ENCODE measurements around the gene C20orf202.

Gene C20orf202

DNA sequence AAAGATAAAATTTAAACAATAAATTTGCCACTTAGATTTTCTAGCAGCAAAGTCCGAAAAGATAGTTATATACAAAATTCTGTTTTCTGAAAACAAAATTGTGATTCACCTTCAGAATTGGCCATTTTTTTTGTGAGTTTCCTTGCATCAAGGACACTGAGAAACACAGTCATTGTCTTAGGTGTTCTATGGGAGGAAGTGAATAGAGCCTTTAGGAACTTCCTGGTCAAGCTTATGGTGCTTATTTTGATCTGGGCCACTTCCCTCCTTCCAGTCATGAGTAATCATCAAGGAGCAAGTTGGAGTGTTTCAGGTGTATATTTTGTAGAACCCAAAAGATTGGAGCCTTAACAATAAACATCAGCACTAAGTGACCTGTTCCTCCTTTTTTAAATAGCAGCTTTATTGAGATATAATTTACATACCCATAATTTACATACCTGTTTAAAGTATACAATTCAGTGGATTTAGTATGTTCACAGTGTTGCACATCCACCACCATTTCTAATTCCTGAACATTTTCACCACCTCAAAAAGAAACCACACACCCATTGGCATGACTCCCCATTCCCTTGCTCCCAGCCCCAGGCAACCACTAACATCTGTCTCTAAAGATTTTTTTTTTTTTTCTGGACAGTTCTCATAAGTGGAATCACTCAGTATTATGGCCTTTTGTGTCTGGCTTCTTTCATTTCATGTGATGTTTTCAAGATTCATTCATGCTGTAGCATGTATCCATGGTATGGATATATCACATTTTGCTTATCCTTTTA, 36.1 kb upstream of the C20orf202 start:
- no peak overlapping the region for H3K4me3 ChIP-seq (ENCODE audit: low read depth, low read length)
- H3K4me1 ChIP-seq (ENCODE audit: control insufficient read depth, insufficient read depth, low read length), result no peaks in the 10 kb centered on the region
- peaks cover 90% of the 10 kb centered on the region for H3K36me3 ChIP-seq (ENCODE audit: control insufficient read depth, insufficient read depth, low read length)
- H3K9me3 ChIP-seq (ENCODE audit: control insufficient read depth, insufficient read depth, low read depth, low read length), result no peaks in the 10 kb centered on the region
- H3K27me3 ChIP-seq (ENCODE audit: control insufficient read depth, insufficient read depth, low read length), result no peaks in the 10 kb centered on the region
- no peak overlapping the region for H3K27ac ChIP-seq (ENCODE audit: low read depth, low read length)
- H3K9ac ChIP-seq (ENCODE audit: low read length), result no peak overlapping the region

DNA sequence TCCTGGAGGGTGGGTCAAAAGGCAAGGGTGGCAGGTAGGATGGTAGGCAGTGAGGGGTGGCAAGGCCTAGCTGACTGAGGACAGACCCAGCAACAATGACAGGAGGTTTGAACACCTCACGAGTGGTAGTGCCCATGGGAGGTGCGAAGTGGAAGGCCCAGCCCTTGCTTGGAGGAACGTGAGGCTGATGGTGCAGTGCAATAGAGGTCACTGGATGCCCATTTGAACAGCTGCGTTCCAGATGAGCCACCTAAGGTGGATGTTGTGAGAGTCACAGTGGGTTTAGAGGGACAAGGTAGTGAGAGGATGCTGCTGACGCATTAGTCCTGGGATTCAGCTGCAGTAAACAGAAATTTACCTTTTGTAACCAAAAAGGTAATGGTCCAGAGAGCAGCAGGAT, 34.0 kb upstream of the C20orf202 start:
- Histone ChIP-seq H3K36me3 (ENCODE audit: control insufficient read depth, insufficient read depth, low read length) (peaks cover 76% of the 10 kb centered on the region), H3K4me3 (ENCODE audit: low read depth, low read length) (no peak overlapping the region), H3K9ac (ENCODE audit: low read length) (no peak overlapping the region), H3K27me3 (ENCODE audit: control insufficient read depth, insufficient read depth, low read length) (no peaks in the 10 kb centered on the region), H3K4me1 (ENCODE audit: control insufficient read depth, insufficient read depth, low read length) (no peaks in the 10 kb centered on the region), H3K9me3 (ENCODE audit: control insufficient read depth, insufficient read depth, low read depth, low read length) (no peaks in the 10 kb centered on the region), H3K27ac (ENCODE audit: low read depth, low read length) (no peak overlapping the region)

DNA sequence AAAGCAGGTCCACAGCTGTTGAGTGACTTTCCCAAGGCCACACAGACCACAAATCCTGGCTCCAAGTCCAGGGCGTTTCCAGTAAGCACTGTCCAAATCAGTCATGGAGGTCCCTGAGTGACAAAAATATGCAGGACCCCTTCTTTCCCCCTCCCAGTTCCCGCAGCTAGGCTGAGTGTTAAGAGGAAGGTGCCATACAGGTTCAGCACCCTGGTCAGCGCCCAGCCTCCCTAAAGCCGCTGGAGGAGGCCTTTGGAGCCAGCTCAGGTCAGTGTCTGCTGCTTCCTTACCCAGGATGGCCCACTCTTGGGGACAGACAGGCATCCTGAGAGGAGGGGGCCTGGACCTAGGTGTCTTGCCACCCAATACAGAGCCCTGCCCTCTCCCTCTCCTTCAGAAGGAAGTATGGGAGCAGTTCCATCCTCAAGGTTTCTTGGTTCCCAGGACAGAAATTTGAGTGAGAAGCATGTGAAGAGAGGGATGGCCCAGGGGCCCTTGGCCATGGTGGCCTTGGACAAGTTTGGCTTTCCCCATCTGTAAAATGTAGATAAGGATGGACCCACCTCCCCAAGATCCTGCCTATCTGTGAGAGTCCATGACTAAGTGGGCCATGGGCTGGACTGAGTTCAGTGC, 31.7 kb upstream of the C20orf202 start:
- peaks cover 52% of the 10 kb centered on the region for H3K36me3 ChIP-seq (ENCODE audit: control insufficient read depth, insufficient read depth, low read length)
- no peak overlapping the region for H3K4me3 ChIP-seq (ENCODE audit: low read depth, low read length)
- no peaks in the 10 kb centered on the region for H3K4me1 ChIP-seq (ENCODE audit: control insufficient read depth, insufficient read depth, low read length)
- H3K9me3 ChIP-seq (ENCODE audit: control insufficient read depth, insufficient read depth, low read depth, low read length), result no peaks in the 10 kb centered on the region
- H3K27me3 ChIP-seq (ENCODE audit: control insufficient read depth, insufficient read depth, low read length), result no peaks in the 10 kb centered on the region
- no peak overlapping the region for H3K27ac ChIP-seq (ENCODE audit: low read depth, low read length)
- no peak overlapping the region for H3K9ac ChIP-seq (ENCODE audit: low read length)

DNA sequence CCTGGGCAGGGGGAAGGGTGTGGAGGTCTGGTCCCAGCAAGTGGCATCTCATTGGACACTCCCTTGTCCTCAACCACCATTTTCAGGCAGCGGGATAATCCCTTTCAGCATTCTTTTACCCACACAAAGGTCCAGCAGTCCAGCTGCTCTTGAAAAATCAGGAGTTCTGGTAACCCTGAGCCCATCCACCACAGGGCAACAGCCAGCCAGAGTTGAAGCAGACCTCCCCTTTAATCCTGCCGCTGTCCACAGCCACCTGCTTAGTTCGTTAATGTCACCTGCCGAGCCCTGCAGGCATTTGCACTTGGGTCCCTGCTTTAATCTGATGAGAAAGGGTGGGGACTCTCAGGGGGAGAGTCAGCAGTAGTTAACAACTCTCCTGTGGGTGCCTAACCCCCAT, 29.6 kb upstream of the C20orf202 start:
- H3K4me1 ChIP-seq (ENCODE audit: control insufficient read depth, insufficient read depth, low read length), result no peaks in the 10 kb centered on the region

DNA sequence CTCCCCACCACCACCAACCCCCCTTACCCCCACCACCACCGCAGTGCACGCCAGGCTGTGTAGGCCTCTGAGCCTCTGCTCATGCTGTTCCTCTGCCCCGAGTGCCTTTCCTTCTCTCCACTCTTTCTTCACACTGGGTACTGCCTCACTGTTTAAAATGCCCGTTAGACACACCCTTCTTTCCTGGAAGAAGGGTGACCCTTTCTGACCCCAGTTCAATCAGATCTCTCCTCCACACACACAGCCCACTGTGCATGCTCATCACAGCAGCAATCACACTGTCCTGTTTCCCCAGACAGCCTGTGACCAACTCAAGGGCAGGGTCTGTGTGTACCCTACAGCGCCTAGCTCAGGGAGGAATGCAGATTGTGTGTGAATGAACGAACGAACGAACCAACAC, 28.5 kb upstream of the C20orf202 start:
- no peak overlapping the region for H3K27ac ChIP-seq (ENCODE audit: low read depth, low read length)
- H3K9me3 ChIP-seq (ENCODE audit: control insufficient read depth, insufficient read depth, low read depth, low read length), result no peaks in the 10 kb centered on the region
- H3K4me1 ChIP-seq (ENCODE audit: control insufficient read depth, insufficient read depth, low read length), result no peaks in the 10 kb centered on the region
- H3K27me3 ChIP-seq (ENCODE audit: control insufficient read depth, insufficient read depth, low read length), result no peaks in the 10 kb centered on the region
- peaks cover 20% of the 10 kb centered on the region for H3K36me3 ChIP-seq (ENCODE audit: control insufficient read depth, insufficient read depth, low read length)
- H3K4me3 ChIP-seq (ENCODE audit: low read depth, low read length), result no peak overlapping the region
- H3K9ac ChIP-seq (ENCODE audit: low read length), result no peak overlapping the region

More for the DNA sequence above, 29.6 kb upstream of the C20orf202 start:
- H3K36me3 ChIP-seq (ENCODE audit: control insufficient read depth, insufficient read depth, low read length), result peaks cover 31% of the 10 kb centered on the region
- H3K4me3 ChIP-seq (ENCODE audit: low read depth, low read length), result no peak overlapping the region
- no peak overlapping the region for H3K9ac ChIP-seq (ENCODE audit: low read length)
- H3K27me3 ChIP-seq (ENCODE audit: control insufficient read depth, insufficient read depth, low read length), result no peaks in the 10 kb centered on the region
- no peak overlapping the region for H3K27ac ChIP-seq (ENCODE audit: low read depth, low read length)
- H3K9me3 ChIP-seq (ENCODE audit: control insufficient read depth, insufficient read depth, low read depth, low read length), result no peaks in the 10 kb centered on the region

DNA sequence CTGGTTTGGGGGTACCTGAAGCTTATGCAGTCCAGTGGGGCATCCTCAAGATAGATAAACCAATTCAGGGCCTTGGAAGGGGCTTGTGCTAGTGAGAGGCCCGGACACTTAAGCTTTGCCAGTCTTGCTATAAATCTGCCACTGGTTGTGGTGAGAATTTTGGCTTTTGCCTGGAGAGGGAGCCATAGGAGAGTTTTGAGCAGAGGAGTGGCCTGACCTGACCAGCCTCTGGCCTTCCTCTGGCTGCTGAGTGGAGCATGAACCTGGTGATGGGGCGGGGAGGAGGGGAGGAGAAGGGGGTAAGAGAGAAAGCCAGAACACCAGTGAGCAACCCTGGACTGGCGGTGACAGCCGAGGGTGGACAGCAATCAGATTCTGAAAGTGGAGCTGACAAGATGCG, 25.6 kb upstream of the C20orf202 start:
- Histone ChIP-seq H3K36me3 (ENCODE audit: control insufficient read depth, insufficient read depth, low read length) (no peaks in the 10 kb centered on the region), H3K27ac (ENCODE audit: low read depth, low read length) (no peak overlapping the region)

DNA sequence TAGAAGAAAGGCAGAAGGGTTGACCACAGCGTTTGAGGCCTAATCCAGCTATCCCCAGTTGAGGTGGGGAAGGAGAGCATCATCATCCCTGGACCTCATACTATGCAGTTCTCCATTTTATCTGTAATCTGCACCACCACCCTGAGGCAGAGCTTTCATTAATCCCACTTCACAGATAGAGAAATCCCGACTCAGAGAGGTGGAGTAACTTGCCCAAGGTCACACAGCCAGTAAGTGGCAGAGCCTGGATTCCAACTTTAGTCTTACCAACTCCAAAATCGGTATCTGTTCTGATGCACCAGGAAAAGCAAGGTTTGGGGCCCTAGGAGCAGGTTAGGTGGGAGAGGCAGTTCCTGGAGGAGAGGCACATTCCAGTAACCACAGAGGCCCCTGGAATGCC, 25.2 kb upstream of the C20orf202 start:
- Histone ChIP-seq H3K4me1 (ENCODE audit: control insufficient read depth, insufficient read depth, low read length) (peaks cover 4% of the 10 kb centered on the region; the same call in 1 of the 2 replicates), H3K9me3 (ENCODE audit: control insufficient read depth, insufficient read depth, low read depth, low read length) (no peaks in the 10 kb centered on the region), H3K27me3 (ENCODE audit: control insufficient read depth, insufficient read depth, low read length) (peaks cover 3% of the 10 kb centered on the region), H3K27ac (ENCODE audit: low read depth, low read length) (no peak overlapping the region), H3K9ac (ENCODE audit: low read length) (no peak overlapping the region), H3K4me3 (ENCODE audit: low read depth, low read length) (no peak overlapping the region), H3K36me3 (ENCODE audit: control insufficient read depth, insufficient read depth, low read length) (no peaks in the 10 kb centered on the region)

More for the DNA sequence above, 25.6 kb upstream of the C20orf202 start:
- Histone ChIP-seq H3K9me3 (ENCODE audit: control insufficient read depth, insufficient read depth, low read depth, low read length) (no peaks in the 10 kb centered on the region), H3K27me3 (ENCODE audit: control insufficient read depth, insufficient read depth, low read length) (no peaks in the 10 kb centered on the region), H3K4me3 (ENCODE audit: low read depth, low read length) (no peak overlapping the region), H3K4me1 (ENCODE audit: control insufficient read depth, insufficient read depth, low read length) (peaks cover 4% of the 10 kb centered on the region; the same call in 1 of the 2 replicates), H3K9ac (ENCODE audit: low read length) (no peak overlapping the region)

DNA sequence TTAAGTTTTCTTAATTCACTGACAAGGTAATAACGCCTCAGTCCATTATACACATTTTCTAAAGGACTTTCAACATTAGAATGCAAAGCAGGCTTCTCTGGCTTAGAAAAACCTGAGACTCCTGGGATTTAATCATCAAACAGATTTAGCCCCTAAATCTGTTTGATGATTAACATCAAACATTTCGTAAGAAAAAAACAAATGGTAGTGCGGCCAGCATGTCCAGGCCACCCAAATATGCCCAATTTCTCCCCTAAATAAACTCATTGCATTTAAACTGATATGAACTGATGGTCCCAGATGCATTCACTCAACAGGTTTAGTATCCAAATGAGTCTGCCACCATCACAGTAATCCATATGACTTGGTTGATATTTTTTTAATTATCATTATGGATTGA, 24.6 kb upstream of the C20orf202 start:
- Histone ChIP-seq H3K27me3 (ENCODE audit: control insufficient read depth, insufficient read depth, low read length) (peaks cover 9% of the 10 kb centered on the region), H3K4me3 (ENCODE audit: low read depth, low read length) (no peak overlapping the region), H3K9ac (ENCODE audit: low read length) (no peak overlapping the region), H3K9me3 (ENCODE audit: control insufficient read depth, insufficient read depth, low read depth, low read length) (no peaks in the 10 kb centered on the region), H3K27ac (ENCODE audit: low read depth, low read length) (no peak overlapping the region), H3K4me1 (ENCODE audit: control insufficient read depth, insufficient read depth, low read length) (peaks cover 4% of the 10 kb centered on the region; the same call in 1 of the 2 replicates), H3K36me3 (ENCODE audit: control insufficient read depth, insufficient read depth, low read length) (no peaks in the 10 kb centered on the region)

DNA sequence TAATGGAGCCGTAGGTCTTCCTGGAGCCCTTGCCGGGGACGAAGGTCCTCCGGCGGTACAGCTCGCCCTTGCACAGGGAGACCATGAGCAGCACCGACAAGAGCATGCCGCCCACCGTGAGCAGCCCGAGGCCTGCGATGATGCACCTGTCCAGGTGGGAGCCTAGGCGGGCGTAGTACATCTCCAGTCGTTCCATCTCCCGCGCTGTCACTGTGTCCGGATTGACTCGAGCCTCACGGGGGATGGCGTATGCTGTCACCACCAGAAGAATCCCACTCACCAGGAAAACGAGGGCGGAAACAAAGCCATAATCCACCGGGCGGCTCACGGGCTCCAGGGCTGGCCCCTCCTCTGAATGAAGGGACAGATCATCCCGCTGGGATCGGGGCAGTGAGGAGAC, 22.3 kb upstream of the C20orf202 start:
- no peak overlapping the region for H3K27ac ChIP-seq (ENCODE audit: low read depth, low read length)
- H3K36me3 ChIP-seq (ENCODE audit: control insufficient read depth, insufficient read depth, low read length), result no peaks in the 10 kb centered on the region
- H3K27me3 ChIP-seq (ENCODE audit: control insufficient read depth, insufficient read depth, low read length), result peaks cover 23% of the 10 kb centered on the region
- no peak overlapping the region for H3K9ac ChIP-seq (ENCODE audit: low read length)
- H3K9me3 ChIP-seq (ENCODE audit: control insufficient read depth, insufficient read depth, low read depth, low read length), result no peaks in the 10 kb centered on the region
- no peak overlapping the region for H3K4me3 ChIP-seq (ENCODE audit: low read depth, low read length)
- peaks cover 10% of the 10 kb centered on the region; the same call in 1 of the 2 replicates for H3K4me1 ChIP-seq (ENCODE audit: control insufficient read depth, insufficient read depth, low read length)

DNA sequence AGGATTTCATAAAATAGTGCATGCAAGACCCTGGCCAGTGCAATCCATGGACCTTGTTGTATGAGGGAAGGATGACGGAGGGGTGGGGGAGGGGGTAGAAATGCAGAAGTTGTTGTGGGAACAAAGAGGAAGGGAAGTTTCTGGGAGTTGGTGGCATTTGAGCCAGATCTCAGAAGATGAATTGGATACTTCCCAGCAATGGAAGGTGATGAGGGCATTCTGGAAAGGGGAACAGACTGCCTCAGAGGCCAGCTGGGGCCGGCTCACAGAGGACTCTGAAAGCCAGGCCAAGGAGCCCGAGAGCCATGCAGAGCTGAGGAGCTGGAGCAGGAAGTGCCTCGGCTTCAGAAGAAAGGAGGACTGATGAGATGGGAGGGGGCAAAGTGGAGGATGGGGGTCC, 21.1 kb upstream of the C20orf202 start:
- Histone ChIP-seq H3K27ac (ENCODE audit: low read depth, low read length) (no peak overlapping the region), H3K9me3 (ENCODE audit: control insufficient read depth, insufficient read depth, low read depth, low read length) (no peaks in the 10 kb centered on the region), H3K27me3 (ENCODE audit: control insufficient read depth, insufficient read depth, low read length) (peaks cover 23% of the 10 kb centered on the region), H3K4me3 (ENCODE audit: low read depth, low read length) (no peak overlapping the region), H3K9ac (ENCODE audit: low read length) (no peak overlapping the region), H3K4me1 (ENCODE audit: control insufficient read depth, insufficient read depth, low read length) (peaks cover 22% of the 10 kb centered on the region; the same call in 1 of the 2 replicates), H3K36me3 (ENCODE audit: control insufficient read depth, insufficient read depth, low read length) (no peaks in the 10 kb centered on the region)

DNA sequence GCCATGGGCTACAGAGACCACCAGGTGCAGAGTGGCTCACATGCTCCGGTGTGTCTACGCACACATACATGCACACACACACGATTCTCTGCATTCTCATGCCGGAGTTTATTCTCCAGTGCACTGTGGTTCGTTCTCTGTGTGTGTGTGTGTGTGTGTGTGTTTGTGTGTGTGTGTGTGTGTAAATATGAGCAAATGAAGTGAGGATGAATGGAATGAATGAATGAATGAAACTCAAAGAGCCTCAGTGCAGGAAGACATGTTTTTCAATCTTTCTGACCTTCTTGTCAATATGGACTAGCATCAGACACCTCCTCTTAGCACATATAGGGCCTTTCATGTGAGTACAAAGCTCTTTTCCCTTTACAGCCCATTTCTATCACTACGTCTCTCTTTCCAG, 20.1 kb upstream of the C20orf202 start:
- H3K9ac ChIP-seq (ENCODE audit: low read length), result no peak overlapping the region
- no peaks in the 10 kb centered on the region for H3K36me3 ChIP-seq (ENCODE audit: control insufficient read depth, insufficient read depth, low read length)
- H3K4me3 ChIP-seq (ENCODE audit: low read depth, low read length), result no peak overlapping the region
- peaks cover 23% of the 10 kb centered on the region for H3K27me3 ChIP-seq (ENCODE audit: control insufficient read depth, insufficient read depth, low read length)
- H3K9me3 ChIP-seq (ENCODE audit: control insufficient read depth, insufficient read depth, low read depth, low read length), result no peaks in the 10 kb centered on the region
- peaks cover 27% of the 10 kb centered on the region; the same call in 1 of the 2 replicates for H3K4me1 ChIP-seq (ENCODE audit: control insufficient read depth, insufficient read depth, low read length)
- no peak overlapping the region for H3K27ac ChIP-seq (ENCODE audit: low read depth, low read length)
